AG09319 (cell line): ENCODE measurements around the gene BPGM.
"Not testable (repeated sequence)": the region's sequence is repeated elsewhere in the genome, so short reads cannot be mapped to it uniquely, and the experiment has no call there.

Experiments used
- DNase-seq: peaks from one replicate; pipeline ENCODE4 v3.0.0-alpha.2; 2010; ENCODE audit warnings: low read depth; ENCODE audit errors: extremely low read depth
- TF ChIP-seq, protein P1 (sequence below): IDR thresholded peaks from 2 replicates; pipeline ENCODE4 v1.5.1; 2011; ENCODE audit warnings: low read depth, mild to moderate bottlenecking, inconsistent platforms, low read length, moderate library complexity

Gene BPGM

GRCh38 chr7:134651991-134652390 lies 5.3 kb downstream of the BPGM start:
- DNase-seq: no peak
- TF ChIP-seq, protein P1, sequence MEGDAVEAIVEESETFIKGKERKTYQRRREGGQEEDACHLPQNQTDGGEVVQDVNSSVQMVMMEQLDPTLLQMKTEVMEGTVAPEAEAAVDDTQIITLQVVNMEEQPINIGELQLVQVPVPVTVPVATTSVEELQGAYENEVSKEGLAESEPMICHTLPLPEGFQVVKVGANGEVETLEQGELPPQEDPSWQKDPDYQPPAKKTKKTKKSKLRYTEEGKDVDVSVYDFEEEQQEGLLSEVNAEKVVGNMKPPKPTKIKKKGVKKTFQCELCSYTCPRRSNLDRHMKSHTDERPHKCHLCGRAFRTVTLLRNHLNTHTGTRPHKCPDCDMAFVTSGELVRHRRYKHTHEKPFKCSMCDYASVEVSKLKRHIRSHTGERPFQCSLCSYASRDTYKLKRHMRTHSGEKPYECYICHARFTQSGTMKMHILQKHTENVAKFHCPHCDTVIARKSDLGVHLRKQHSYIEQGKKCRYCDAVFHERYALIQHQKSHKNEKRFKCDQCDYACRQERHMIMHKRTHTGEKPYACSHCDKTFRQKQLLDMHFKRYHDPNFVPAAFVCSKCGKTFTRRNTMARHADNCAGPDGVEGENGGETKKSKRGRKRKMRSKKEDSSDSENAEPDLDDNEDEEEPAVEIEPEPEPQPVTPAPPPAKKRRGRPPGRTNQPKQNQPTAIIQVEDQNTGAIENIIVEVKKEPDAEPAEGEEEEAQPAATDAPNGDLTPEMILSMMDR: no peak

DNA sequence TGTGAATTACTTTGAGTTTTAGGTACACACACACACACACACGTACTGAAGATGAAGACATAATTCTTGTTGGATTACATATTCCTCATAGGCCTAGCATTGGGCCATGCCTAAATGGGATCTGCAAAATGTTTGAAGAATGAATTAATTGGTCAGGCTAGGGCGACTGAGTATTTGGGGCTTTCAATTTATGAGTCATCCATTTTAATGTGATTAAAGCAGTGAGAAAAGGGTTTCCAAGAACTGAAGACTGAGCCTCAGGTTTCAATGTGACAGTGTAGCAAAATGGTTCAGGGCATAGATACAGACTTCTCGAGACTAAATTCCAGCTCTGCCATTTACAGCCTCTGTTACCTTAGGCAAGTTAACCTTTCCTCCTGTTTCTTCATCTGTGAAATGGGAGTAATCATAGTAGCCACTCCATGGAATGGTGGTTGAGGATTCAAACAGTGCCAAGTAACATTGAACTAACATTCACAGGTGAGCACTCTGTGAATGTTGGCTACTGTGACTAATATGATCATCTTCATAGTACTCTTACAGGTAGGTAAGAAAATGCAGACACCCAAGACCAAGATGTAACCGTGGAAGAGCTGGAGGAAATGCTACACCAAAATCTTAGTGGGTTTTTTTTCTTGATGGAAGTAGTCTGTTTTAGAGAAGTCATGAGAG lies 7.6 kb downstream of the BPGM start:
- no peak for DNase-seq
- TF ChIP-seq, protein P1: no peak

GRCh38 chr7:134657526-134657925 lies 10.9 kb downstream of the BPGM start:
- TF ChIP-seq, protein P1: no peak
- DNase-seq: no peak

DNA sequence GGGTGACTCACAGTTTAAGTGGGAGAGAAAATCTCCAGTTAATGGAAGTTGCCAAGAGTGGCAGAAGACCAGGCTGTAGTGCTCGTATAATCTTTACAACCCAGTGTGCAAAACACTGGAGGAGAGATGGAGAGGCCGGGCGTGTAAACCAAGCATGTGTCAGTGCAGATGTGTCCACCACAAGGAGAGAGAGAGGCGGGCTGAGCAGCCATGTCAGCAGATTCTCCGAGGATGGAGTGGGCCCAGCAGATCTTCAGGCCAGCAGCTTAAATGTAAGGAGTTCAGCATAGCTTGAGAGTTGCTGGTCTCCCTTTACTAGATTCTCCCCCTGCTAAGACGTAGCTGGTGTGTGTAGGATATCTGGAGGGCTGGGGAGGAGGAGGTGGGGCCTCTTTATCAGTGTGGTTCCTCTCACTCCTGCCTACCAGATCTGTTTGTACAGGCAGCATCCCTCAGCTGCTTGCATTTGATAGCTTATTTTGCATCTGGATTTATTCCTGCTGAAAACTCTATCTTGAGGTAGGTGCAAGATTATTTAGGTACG lies 13.7 kb downstream of the BPGM start:
- DNase-seq: no peak
- TF ChIP-seq, protein P1: no peak

DNA sequence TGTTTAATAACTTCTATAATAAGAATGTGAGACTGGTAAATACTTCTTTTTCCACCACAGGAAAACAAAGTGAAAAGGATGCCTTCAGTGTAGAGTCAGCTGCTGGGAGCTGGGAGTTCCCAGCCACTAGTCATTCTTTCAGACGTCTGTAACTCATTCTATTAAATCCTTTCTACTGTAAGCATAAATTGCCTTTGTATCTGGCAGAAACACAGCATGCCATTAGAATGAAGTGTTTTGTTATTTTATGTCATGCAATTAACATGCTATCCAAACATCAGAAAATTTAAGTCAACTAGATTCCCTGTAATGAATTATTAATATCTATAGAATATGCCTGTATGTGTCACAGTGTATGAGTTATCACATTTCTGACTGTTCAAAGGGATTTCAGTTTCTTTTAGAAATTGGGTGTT lies 14.3 kb downstream of the BPGM start:
- DNase-seq: peak; percentile 35
- TF ChIP-seq, protein P1: no peak

GRCh38 chr7:134662166-134662870 lies 15.7 kb downstream of the BPGM start:
- DNase-seq: no peak
- TF ChIP-seq, protein P1: no peak

GRCh38 chr7:134662871-134663205 lies 16.2 kb downstream of the BPGM start:
- TF ChIP-seq, protein P1: no peak
- DNase-seq: no peak

DNA sequence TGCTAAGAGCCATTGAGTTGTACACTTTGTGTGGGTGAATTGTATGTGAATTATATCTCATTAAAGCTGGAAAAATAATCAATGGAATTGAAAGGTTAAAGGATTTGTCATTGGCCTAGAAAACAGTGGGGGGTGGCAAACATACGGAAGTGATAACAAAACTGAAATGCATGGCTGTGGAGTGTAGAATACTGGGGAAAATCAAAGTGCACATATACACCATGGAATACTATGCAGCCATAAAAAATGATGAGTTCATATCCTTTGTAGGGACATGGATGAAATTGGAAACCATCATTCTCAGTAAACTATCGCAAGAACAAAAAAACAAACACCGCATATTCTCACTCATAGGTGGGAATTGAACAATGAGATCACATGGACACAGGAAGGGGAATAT lies 18.4 kb downstream of the BPGM start:
- DNase-seq: not testable (repeated sequence)
